SK-N-SH (cell line): Measurements from ENCODE around the gene UCK2.

Experiments used
- CTCF ChIP-seq: fragments of 200-600 bp; sonication (generic); IDR thresholded peaks from 2 replicates; pipeline ENCODE4 v1.6.1; 2017; ENCODE audit warnings: antibody characterized with exemption, mild to moderate bottlenecking, moderate library complexity
- GABPA ChIP-seq: IDR thresholded peaks from 2 replicates; pipeline ENCODE4 v1.4.0; 2012; ENCODE audit warnings: low read depth, mild to moderate bottlenecking
- RAD21 ChIP-seq: IDR thresholded peaks from 2 replicates; pipeline ENCODE4 v1.6.1; 2012; ENCODE audit warnings: mild to moderate bottlenecking, low read length
- REST ChIP-seq: IDR thresholded peaks from 2 replicates; pipeline ENCODE4 v1.6.1; 2012; ENCODE audit warnings: mild to moderate bottlenecking, low read depth, low read length, moderate library complexity
- RFX5 ChIP-seq: IDR thresholded peaks from 2 replicates; pipeline ENCODE4 v1.6.1; 2012; ENCODE audit warnings: mild to moderate bottlenecking, improper control_type of control experiment, low read length
- SIN3A ChIP-seq: IDR thresholded peaks from 2 replicates; pipeline ENCODE4 v1.6.1; 2012; ENCODE audit warnings: low read depth, mild to moderate bottlenecking, low read length, moderate library complexity, borderline replicate concordance
- TAF1 ChIP-seq: IDR thresholded peaks from 2 replicates; pipeline ENCODE4 v1.6.1; 2012; ENCODE audit warnings: low read depth, mild to moderate bottlenecking, low read length, moderate library complexity, borderline replicate concordance

DNA sequence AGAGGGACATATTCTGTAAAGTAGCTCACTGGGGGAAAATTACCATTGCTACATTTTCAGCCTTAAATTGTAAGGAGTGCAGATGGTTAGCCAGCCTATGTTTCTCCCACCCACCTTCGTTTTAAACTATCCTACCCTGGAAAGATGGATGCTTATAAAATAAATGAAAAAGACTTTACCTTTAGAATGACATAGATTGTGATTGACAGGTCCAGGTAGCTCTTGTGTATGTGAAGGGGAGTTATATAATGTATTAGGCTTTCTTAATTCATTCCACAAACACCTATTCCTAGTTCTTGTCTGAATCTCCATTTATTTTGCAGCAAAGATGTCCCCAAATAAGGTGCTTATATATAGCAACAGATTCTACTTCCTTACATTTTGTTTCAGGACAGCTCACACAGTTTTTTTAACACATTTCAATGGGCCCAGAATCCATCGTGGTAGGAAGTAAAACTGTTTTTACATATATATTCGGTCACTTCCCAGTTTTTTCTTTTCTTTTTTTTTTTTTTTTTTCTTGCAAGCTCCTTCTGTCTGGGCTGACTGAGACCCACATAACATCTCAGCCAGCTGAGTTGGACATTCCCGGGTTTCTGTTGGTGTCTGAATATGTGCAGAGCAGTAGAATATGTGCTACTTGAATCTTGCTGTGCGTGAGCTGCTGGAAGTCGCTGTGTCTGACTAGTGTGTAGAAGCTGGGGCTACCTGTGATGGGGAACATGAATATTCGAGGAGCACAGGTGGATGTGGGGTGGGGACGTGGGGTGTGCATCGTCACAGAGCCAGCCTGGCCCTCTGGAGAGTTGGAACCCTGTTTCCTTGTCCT is 27.8 kb downstream of the UCK2 start:
- TF ChIP-seq TAF1 (no peak), SIN3A (no peak), CTCF (no peak), GABPA (no peak), REST (no peak), RAD21 (no peak), RFX5 (no peak)
